ENCODE measurements around the gene ST3GAL6. TPM values are rescaled to one million over a fixed set of nuclear protein-coding genes. Genes with fewer than 3 reads are reported as not detected.

The ST3GAL6 gene
- total and polyA plus RNA-seq, 2 of the 13 experiments (the other 11 are each of a cell fraction or from before 2014, with no cell fraction given): 17.5 to 23.2 TPM

GRCh38 chr3:98728672-98729071, 34.5 kb upstream of the ST3GAL6 start:
- H3K4me2 ChIP-seq (ENCODE audit: low read depth, low read length): no peak overlapping the region
- no peaks in the 10 kb centered on the region for H4K20me1 ChIP-seq (ENCODE audit: insufficient read depth, low read length)
- WGBS (ENCODE audit: low lambda C conversion rate): 97% methylated on average over 2 of the region's 2 CpGs
- intact Hi-C loops (cut with micrococcal nuclease; ENCODE audit: unreplicated experiment): loop anchor here (5.0 kb wide), 1 partner anchor 116 kb away; no protein-coding TSS in a partner anchor
- peaks cover 18% of the 10 kb centered on the region for H3K4me1 ChIP-seq (ENCODE audit: insufficient read depth, low read length)
- POLR2A ChIA-PET: no interaction called here
- H3K27ac ChIP-seq (ENCODE audit: extremely low read length, insufficient read depth, low read length): no peak overlapping the region
- CTCF ChIA-PET (ENCODE audit: low intra/inter-chr PET ratio, low total read pairs): no interaction called here
- H3K27me3 ChIP-seq (ENCODE audit: control insufficient read depth in 1 of 2, insufficient read depth in 2 of 2, low read length in 2 of 2): no peaks in the 10 kb centered on the region; a peak in 1 of 5 replicates
- TF ChIP-seq SMAD3 (CRISPR knock-in tag; IDR thresholded peaks at IDR 0.05): no peak
- no peak for TF ChIP-seq MTA1 (CRISPR knock-in tag; IDR thresholded peaks at IDR 0.05; ENCODE audit: borderline replicate concordance)
- TF ChIP-seq HOXA7 (CRISPR knock-in tag; IDR thresholded peaks at IDR 0.05): no peak
- no peak for TF ChIP-seq ATF2 (CRISPR knock-in tag; IDR thresholded peaks at IDR 0.05)
- no peak for TF ChIP-seq SALL2 (CRISPR knock-in tag; IDR thresholded peaks at IDR 0.05)
- TF ChIP-seq TBX3 (IDR thresholded peaks at IDR 0.05; ENCODE audit: borderline replicate concordance): no peak
- no peak for TF ChIP-seq ZBTB39 (CRISPR knock-in tag; IDR thresholded peaks at IDR 0.05)
- no peak for TF ChIP-seq AGO1 (IDR thresholded peaks at IDR 0.05; ENCODE audit: low read depth, low read length, poor library complexity, severe bottlenecking)
- TF ChIP-seq ZMYM2 (CRISPR knock-in tag; IDR thresholded peaks at IDR 0.05): no peak
- no peak for TF ChIP-seq ZNF546 (CRISPR knock-in tag; conservative IDR thresholded peaks at IDR 0.05)
- no peak for TF ChIP-seq SNRNP70 (IDR thresholded peaks at IDR 0.05; ENCODE audit: low read depth, low read length)
- no peak for TF ChIP-seq NFATC3 (CRISPR knock-in tag; IDR thresholded peaks at IDR 0.05)
- TF ChIP-seq NFIC (IDR thresholded peaks at IDR 0.05; ENCODE audit: low read length): no peak
- no peak for TF ChIP-seq MATR3 (CRISPR knock-in tag; IDR thresholded peaks at IDR 0.05)
- no peak for TF ChIP-seq TGIF2 (CRISPR knock-in tag; IDR thresholded peaks at IDR 0.05)
- no peak for TF ChIP-seq ZBTB42 (CRISPR knock-in tag; IDR thresholded peaks at IDR 0.05)
- no peak for TF ChIP-seq ATF4 (CRISPR knock-in tag; IDR thresholded peaks at IDR 0.05)
- no peak for TF ChIP-seq ZNF30 (CRISPR knock-in tag; IDR thresholded peaks at IDR 0.05)
- no peak for TF ChIP-seq SNAI1 (CRISPR knock-in tag; IDR thresholded peaks at IDR 0.05; ENCODE audit: borderline replicate concordance)
- FAIRE-seq (no peak), DNase-seq (ENCODE audit: low spot score) (no peak), ATAC-seq (no peak)
- in situ Hi-C loops (cut with HindIII; ENCODE audit: extremely low pct_ligation_motif_present, low pct_unique_long_range_greater_than_20kb): no loop called here
- BruUV-seq (replicated peaks): no TSS peak
- no peaks in the 10 kb centered on the region for H3K9me3 ChIP-seq (ENCODE audit: low read length)
- no peak overlapping the region for H3K4me3 ChIP-seq (replicated peaks in 1 of 3; ENCODE audit: insufficient read depth in 1 of 3, low read depth in 2 of 3, low read length in 3 of 3)
- no peak overlapping the region for H2AFZ ChIP-seq (ENCODE audit: low read length)
- no peaks in the 10 kb centered on the region for H3K36me3 ChIP-seq (replicated peaks in 1 of 2; ENCODE audit: control insufficient read depth in 1 of 2, insufficient read depth in 2 of 2, low read length in 2 of 2)
- H3K9ac ChIP-seq (ENCODE audit: insufficient read depth, low read depth, low read length): no peak overlapping the region
- H3K79me2 ChIP-seq (ENCODE audit: insufficient read depth, low read length): peaks cover 7% of the 10 kb centered on the region
